Measurements from ENCODE around the gene ACCSL. TPM values are rescaled to one million over a fixed set of nuclear protein-coding genes. Genes with fewer than 3 reads are reported as not detected.

Gene ACCSL
- total RNA-seq, 2 donors from 2014 or later, result not detected

DNA sequence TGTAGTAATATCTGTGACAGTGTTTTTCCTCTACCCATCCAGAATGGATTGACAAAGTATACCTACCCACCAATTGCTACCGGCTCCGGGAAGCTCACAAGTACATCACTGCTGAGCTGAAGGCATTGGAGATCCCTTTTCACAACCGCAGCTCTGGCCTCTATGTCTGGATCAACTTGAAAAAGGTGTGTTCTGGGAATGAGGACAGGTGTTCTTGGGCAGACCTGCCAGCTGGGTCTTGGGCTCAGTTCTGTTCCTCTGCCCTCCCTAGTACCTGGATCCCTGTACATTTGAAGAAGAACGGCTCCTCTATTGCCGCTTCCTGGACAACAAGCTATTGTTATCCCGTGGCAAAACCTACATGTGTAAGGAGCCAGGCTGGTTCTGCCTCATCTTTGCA lies 10.5 kb downstream of the ACCSL start:
- Histone ChIP-seq H3K9me3 (no peaks in the 10 kb centered on the region), H3K27me3 (no peaks in the 10 kb centered on the region), H3K36me3 (replicated peaks in 1 of 2; ENCODE audit: insufficient read depth in 1 of 2, low read depth in 2 of 2) (no peaks in the 10 kb centered on the region), H3K4me3 (no peak overlapping the region), H3K4me1 (no peaks in the 10 kb centered on the region), H3K27ac (no peak overlapping the region)
- intact Hi-C loops (cut with DNase I), result no loop called here
- peak; percentile 35 for ATAC-seq
- TF ChIP-seq, protein P1, sequence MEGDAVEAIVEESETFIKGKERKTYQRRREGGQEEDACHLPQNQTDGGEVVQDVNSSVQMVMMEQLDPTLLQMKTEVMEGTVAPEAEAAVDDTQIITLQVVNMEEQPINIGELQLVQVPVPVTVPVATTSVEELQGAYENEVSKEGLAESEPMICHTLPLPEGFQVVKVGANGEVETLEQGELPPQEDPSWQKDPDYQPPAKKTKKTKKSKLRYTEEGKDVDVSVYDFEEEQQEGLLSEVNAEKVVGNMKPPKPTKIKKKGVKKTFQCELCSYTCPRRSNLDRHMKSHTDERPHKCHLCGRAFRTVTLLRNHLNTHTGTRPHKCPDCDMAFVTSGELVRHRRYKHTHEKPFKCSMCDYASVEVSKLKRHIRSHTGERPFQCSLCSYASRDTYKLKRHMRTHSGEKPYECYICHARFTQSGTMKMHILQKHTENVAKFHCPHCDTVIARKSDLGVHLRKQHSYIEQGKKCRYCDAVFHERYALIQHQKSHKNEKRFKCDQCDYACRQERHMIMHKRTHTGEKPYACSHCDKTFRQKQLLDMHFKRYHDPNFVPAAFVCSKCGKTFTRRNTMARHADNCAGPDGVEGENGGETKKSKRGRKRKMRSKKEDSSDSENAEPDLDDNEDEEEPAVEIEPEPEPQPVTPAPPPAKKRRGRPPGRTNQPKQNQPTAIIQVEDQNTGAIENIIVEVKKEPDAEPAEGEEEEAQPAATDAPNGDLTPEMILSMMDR (IDR thresholded peaks at IDR 0.05), result no peak
- TF ChIP-seq POLR2A (IDR thresholded peaks at IDR 0.05), result no peak
- WGBS, 2 donors, result 41 to 59% methylated on average over 6 of the region's 6 CpGs
- DNase-seq, result peak in 3 of 4 donors; percentile 8 to 70 (median 57)

- DNase-seq, result no peak
- no peak for ATAC-seq
- peaks cover 11% of the 10 kb centered on the region for H3K4me1 ChIP-seq
- TF ChIP-seq, protein P1 (IDR thresholded peaks at IDR 0.05), result no peak
- no peak for TF ChIP-seq POLR2A (IDR thresholded peaks at IDR 0.05)
- no peaks in the 10 kb centered on the region for H3K9me3 ChIP-seq
- WGBS, 2 donors, result 66 to 77% methylated on average over 4 of the region's 4 CpGs
- no peaks in the 10 kb centered on the region for H3K27me3 ChIP-seq
- H3K36me3 ChIP-seq (replicated peaks in 1 of 2; ENCODE audit: insufficient read depth in 1 of 2, low read depth in 2 of 2), result no peaks in the 10 kb centered on the region
- no peak overlapping the region for H3K4me3 ChIP-seq
- H3K27ac ChIP-seq, result peak overlapping the region in 2 of 4 donors; percentile 90 to 91
- intact Hi-C loops (cut with DNase I), result no loop called here
Measured at GRCh38 chr11:44065161-44065661, 17.4 kb downstream of the ACCSL start.

DNA sequence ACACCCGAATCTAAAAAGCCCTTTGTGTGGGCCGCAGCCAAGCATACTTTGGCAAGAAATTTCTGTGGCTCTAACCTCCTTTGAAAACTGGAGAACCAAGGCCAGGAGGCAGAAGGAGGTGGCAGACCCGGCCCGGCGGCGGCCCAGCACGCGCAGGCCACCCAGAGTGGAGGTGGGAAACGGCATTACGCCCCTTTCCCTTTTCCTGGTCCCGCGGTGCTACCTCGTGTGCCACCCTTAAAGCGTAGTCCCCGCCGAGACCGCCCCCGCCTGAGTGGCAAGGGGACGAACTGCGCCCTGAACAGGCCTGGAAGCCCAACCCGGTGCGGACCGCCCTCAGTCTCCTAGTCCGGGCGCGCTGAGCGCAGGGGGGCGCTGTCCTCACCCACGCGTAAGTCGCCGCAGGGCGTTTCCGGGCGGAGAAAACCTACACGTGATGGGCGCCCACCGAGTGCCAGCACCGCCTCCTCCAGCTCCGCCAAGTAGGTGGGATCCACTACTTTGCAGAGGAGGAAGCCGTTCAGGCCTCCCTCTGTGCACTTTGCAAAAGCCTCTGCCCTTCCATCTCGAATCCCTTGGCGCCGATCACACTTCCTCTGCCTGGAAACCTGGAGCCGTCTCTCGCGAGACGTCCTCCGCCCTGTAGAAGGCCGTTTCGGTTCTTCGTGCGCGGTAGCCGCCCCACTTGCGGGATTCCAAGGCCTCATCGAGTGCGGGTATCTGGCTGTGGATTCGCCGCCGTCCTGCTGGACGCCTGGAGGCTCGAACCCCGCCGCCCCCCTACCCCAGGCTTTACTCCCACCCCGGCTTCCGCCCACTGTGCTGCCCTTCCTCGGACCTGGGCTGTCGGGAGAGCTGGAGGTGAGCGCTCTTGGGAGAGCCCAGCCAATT lies 18.3 kb downstream of the ACCSL start, which contains the start of gene ACCS:
Gene ACCS (plus strand): TSS at position 430 of the 891 bp plus-strand sequence. CDS start 1,358 bp downstream, outside the sequence.
- Histone ChIP-seq H3K4me3 (peak within 1 kb of the TSS; percentile 70 to 73), H3K36me3 (replicated peaks in 1 of 2; ENCODE audit: insufficient read depth in 1 of 2, low read depth in 2 of 2) (no peaks in the 10 kb centered on the region), H3K4me1 (peaks cover 11% of the 10 kb centered on the region), H3K27me3 (no peaks in the 10 kb centered on the region), H3K27ac (peak within 1 kb of the TSS; percentile 89 to 94 (median 90)), H3K9me3 (no peaks in the 10 kb centered on the region)
- intact Hi-C loops (cut with DNase I), result no loop called here
- DNase-seq (peak; percentile 96 to 98 (median 96)), ATAC-seq (peak; percentile 94)
- 0% methylated on average over 43 to 70 of the region's 70 CpGs for WGBS, 2 donors
- TF ChIP-seq POLR2A (IDR thresholded peaks at IDR 0.05), result peak; percentile 66 to 85 (median 81)
- TF ChIP-seq, protein P1 (IDR thresholded peaks at IDR 0.05), result peak; percentile 75 to 96 (median 91)

GRCh38 chr11:44066732-44067141 lies 19.0 kb downstream of the ACCSL start:
- DNase-seq (peak; percentile 11 to 40 (median 23)), ATAC-seq (peak; percentile 51)
- H3K4me3 ChIP-seq, result peak overlapping the region; percentile 70 to 73
- TF ChIP-seq, protein P1 (IDR thresholded peaks at IDR 0.05), result no peak
- TF ChIP-seq POLR2A (IDR thresholded peaks at IDR 0.05), result no peak
- peaks cover 11% of the 10 kb centered on the region for H3K4me1 ChIP-seq
- H3K27me3 ChIP-seq, result no peaks in the 10 kb centered on the region
- peaks cover 0 to 1% of the 10 kb centered on the region in 2 donors for H3K36me3 ChIP-seq (replicated peaks in 1 of 2; ENCODE audit: insufficient read depth in 1 of 2, low read depth in 2 of 2)
- H3K9me3 ChIP-seq, result no peaks in the 10 kb centered on the region
- intact Hi-C loops (cut with DNase I), result no loop called here
- H3K27ac ChIP-seq, result peak overlapping the region; percentile 89 to 94 (median 90)
- WGBS, 2 donors, result 18% methylated on average over 10 of the region's 10 CpGs

Measured in body of pancreas (tissue), 4 donors.